LoVo (cell line): ENCODE measurements around the gene POU2AF3.

ENCODE experiments used
- DNase-seq: peaks from one replicate; pipeline ENCODE4 v3.0.0-alpha.2; 2016; ENCODE audit warnings: low spot score

The POU2AF3 gene

DNA sequence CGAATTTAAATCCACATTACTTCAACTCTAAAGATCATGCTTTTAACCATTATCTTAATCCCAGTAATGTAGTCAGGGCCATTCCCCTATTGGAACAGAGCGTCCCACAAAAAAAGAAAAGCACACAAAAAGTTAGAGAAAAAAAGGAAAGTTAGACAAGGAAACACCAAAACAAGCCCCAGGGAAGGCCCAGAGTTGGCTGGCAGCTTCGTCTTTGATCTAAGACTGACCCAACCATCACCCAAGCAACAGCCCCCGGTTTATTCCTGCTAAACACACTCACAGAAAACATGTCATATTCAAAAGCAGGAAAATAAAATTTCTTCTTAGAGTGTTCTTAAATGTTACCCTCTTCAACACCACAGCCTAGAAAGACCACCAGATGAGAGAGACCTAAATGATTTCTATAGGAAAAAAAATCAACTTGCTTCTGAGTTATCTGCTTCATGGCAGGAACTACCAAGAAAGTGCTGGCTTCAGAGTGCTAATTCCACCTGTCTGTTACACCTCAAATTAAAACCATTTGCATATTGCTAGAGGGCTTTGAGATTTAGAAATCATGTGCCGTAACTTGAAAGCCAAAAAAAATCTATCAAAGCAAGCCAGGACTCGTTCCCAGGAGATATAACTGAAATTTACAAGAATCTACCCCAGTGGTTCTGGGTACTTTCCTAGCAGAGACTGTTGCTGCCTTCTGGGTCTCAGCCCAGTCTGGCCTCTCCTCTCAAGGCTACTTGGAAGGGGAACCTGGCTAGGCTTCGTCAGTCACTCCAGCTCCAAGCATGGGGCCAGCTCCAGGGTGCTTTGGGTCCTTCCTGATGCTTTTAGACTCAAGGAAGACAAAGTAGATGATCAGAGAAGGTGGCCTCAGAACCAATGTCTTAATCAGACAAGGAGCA lies 31.2 kb downstream of the POU2AF3 start:
- no peak for DNase-seq

DNA sequence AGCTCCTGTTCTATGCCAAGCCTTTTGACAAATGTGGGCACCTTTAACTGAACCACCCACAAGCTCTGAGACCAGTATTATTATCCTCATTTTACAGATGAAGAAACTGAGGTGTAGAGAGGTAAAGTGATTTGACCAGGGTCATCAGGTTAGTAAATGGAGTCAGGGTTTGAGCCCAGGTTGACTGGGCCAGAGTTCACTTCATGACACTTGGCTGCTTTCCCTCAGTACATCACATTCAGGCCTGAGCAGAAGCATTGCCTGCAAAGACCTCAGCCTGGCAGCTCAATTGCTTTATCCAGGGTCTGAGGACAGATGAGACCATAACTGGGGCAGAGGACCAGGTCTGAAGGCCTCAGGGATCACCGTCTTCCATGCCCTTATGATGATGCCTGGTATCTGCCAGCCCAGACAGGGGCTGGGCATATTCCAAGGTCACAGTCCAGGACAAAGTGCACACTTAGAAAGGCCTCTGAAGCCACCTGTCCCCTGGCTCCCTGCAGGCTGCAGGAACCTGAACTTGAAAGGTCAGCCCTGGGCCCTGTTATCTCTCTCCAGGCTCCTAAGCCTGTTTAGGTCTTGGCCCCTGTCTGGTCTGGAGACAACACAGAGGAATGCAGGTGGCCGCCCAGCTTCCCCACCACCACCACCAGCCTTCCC lies 32.0 kb downstream of the POU2AF3 start:
- DNase-seq, result no peak

DNA sequence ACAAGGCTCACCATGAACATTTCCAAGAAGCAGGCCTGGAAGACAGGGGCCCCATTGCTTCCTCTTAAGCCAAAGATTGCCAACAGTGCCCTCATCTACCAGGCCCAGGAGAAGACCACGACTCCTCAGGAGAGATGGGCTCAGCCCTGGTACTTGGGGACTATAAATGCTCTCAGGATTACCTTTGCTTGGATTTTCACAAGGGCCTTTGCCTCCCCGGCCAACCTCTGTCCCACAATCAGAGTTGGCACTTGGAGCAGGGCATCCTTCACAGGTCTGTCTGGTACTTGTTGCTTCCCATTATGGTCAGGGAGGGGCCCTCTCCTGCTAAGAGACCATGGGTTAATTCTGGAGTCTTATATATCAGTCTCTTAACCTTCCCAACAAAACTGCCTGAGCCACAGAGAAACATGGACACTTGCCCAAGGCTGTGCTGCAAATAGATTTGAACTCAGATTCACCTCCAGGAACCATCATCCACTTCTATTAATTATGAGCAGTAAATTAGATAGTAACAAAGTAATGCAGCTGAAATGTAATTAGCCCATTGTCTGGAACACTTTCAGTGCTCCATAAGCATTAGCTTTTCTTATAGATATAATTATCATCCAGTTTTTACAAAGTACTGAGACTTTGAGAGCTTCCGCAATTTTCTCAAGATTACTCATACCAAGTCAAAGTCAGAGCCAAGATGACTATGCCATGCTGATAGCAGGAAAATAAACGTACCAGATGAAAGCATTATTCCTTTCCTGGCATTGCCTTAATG lies 33.5 kb downstream of the POU2AF3 start:
- DNase-seq, result no peak

DNA sequence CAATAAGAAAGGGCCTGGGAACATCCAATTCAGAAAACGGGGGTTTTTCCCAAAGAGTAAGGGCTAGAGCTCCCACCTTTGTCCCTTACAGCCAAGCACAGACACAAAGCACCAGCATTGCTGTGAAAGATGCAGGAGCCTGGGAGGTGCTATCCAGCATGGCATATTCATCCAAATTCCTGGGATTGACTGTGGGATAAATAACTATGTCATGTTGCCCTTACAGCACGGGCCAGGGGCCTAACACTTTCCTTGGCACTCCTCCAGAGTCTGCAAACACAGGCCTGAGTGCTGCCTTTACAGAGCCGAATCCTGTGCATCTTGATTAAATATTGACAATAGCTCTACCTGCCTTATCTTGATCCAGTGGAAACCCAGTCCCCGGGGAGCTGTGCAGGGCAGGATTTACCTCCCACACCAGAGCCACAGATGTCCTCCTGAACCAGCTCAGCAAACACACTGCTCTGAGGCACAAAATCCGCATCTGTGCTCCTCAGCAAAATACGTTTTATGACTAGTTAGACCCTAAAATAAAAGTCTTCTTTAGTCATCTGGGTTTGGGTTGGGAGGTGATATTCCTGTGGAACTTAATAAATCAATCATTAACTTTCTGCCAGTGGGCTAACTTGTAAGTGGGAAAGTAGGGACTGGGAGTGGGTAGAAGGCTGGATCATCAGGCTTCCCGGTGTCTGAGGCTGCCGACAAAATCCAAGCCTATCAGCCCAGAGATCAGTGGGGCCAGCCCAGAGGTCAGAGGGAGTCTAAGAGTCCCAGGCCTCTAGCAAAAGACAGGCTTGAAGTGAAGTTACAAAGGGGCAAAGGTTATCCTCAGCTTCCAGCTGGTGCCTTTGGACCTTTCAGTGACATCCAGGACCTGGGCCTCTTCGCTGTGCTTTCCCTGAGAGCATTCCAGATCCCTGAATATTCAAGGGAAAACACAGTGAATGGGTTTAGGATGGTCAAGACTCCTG lies 36.5 kb downstream of the POU2AF3 start:
- DNase-seq, result peak; percentile 50

DNA sequence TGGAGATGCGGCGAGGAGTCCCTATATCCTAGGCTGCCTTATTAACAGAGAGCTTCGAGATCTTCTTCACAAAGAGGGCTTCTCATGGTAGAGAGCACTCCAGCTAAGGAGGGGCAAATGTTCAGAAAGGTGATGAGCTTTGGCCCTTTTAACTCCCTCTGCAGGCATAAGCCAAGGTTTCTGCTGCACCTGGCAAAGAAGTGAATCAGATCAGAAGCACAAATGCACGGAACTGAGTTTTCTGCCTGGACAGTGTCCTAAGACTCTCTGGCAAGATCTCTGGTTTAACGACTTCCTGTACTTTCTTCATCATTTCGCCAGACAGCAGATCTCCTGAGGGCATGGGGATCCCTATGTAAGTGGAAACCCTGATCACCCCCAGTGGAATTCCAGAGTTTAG lies 37.2 kb downstream of the POU2AF3 start:
- DNase-seq, result no peak

DNA sequence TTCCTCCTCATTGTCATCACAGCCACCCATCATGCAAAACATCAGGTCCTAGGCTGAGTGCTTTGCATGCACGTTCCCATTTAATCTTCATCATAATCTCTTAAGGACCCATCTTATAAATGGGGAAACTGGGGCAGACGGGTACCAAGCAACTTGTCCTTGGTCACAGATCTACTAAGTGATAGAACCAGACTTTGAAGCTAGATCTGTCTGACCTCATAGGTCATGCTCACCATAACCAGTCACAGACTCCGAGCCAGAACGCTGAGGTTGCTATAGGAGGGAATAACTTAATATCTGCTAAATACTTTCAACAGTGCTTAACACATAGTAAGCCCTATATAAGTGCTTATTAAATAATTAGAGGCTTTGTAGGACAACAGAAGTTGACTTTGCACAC lies 37.7 kb downstream of the POU2AF3 start:
- no peak for DNase-seq

DNA sequence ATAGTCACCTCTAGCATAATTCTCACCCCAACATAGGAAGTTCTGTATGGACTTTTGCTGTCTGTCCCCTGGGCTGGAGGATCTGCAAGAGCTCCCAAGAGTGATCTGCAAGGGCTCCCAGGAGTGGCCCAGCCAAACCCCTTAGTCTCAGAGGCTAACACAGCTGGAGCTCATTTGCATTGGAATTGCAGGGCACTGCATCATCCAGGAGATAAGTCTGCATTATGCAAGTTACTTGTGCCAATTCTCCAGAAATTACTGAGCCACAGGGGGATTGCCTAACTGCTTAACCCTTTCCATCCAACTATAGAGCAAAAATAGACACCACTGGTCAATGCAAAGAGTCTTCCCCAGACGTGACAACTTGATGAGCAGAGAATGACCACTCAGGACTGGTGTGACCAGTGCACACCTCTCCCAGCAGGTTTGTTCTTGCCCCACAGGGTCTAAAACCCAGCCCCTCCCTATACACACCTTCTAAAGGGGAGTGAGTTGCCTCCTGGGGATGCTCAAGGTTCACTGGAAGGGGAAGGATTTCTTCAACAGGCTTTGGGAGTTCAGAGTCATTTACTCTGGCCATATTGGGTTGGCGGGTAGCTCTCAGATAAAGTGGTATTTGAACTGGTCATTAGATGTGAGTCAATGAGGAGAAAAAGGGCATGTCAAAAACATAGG lies 38.4 kb downstream of the POU2AF3 start:
- DNase-seq, result peak; percentile 28

DNA sequence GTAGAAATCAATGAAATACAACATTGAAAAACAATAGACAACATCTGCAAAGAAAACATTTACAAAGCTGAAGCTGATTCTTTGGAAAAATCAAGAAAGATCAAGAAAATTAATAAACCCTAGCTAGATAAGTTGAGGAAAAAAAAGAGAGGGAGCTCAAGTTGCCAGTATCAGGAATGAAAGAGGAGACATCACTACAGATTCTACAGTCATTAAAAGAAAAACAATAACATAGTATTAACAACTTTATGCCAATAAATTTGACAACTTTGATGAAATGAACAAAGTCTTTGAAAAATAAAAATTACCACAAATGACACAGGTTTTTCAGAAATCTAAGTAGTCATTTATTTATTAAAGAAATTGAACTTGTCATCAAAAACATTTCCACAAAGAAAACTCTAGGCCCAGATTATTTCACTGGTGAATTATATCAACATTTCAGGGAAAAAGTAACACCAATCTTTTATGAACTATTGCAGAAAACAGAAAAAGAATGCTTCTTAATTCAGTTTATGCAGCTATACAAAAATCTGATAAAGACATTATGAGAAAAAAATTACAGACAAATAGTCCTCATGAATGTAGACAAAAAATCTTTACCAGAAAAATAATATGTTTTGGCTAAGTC lies 41.5 kb downstream of the POU2AF3 start:
- no peak for DNase-seq

DNA sequence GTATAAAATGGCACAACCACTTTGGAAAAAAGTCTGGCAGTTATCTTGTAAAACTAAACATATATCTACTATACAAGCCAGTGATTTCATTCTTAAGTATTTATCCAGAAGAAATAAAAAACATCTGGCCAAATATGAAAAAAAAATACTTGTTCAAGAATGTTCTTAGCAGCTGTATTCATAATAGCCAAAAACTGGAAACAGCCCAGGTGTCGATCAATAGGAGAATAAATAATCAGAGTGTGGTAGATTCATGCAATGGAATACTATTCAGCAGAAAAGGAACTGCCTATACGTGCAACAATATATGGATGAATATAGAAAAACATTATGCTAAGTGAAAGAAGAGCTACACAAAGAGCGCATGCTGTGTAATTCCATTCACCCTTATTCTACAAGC lies 44.0 kb downstream of the POU2AF3 start:
- DNase-seq, result no peak

DNA sequence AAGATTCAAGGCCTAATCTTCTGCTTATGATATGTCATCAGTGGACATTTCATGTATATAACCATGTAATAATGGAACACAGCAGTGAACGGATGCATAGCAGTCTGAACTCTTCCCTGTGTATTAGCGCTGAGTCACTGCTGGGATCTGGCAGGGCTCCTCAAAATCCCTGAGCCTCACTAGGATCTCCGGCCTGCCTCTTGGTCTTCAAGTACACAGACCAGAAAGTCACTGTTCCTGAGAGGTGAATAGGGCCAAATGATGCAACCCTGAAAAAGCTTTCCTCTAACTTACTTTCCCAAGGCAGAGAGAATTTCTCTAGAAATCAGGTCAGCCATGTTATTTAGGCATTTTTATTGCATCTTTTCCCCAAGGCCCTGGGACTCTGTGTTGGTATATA lies 45.7 kb downstream of the POU2AF3 start:
- peak; percentile 3 for DNase-seq

DNA sequence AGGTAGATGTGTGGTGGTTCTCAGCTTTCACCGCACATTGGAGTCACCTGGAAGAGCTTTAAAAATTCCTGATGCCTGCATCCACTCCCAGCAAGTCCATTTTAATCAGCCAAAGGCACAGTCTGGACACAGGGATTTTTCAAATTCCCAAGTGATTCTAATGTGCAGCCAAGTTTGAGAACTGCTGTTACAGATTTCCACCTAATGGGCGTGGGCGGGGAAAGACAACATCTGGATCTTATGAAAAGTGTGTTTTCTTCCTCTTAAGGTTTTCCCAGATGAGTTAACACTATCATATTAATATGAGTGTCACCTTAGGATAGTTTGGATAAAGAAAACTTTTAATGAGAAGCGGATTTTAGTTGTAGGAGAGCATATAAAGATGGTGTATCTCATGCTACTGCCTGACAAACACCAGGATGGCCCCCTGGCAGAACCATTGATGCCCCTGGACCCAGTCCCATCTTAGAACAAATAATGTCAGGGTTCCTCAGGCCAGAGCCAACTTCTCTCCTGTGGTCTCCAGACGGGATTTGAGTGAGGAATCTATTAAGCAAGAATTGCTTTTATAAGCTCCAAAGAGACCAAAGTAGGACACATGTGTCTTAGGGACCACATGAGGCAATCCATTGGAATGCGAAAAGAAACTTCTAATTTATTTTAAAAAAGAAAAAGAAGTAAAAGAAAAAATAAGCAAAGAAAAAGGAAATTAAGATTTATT lies 48.8 kb downstream of the POU2AF3 start:
- DNase-seq, result no peak

DNA sequence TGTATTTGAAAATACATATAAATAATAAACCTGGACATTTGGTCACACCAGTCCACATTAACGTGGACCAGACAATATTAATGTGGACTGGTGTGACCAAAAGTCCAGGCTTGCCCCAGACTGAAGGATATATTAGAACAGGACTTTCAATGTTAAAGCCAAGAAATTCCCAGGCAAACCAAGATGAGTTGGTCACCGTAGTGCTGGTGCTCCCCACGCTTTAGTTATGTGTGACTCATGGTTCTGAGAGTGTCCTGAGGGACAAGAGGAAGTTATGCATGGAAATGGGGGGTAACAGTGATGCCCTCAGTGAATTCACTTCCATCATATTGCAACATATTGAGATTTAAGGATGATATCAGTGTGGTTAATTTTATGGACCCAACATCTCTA lies 49.4 kb downstream of the POU2AF3 start:
- DNase-seq, result no peak

DNA sequence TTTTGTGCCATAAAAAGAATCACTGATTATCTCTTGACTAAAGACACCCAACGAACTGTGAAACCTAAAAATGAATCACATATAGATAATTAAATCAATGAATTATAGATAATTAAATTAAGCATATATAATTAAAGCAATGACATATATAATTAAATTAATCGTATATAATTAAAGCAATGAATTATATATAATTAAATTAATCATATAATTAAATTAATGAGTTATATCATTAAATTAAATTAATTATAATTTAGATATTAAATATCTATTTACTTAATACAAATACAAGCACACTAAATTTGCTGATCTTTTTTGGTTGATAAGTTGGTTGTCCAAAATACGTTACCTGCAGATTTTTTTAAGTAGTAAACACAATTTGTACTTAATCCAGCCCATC lies 49.8 kb downstream of the POU2AF3 start:
- DNase-seq, result no peak

DNA sequence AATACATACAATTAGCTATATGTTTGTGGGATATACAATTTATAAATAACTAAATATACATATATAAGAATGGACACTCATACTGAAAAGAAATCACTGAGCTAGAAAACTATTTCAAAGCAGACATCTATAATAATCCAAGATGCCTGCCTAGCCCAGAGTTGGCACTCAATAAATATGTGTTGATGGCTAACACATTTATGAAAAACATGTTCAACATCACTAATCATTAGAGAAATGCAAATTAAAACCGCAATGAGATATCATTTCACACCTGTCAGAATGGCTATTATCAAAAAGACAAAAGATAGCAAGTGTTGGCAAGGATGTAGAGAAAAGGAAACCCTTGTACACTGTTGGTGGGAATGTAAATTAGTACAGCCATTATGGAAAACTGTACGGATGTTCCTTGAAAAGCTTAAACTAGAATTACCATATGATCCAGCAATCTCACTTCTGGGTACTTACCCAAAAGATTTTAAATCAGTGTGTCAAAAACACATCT lies 50.9 kb downstream of the POU2AF3 start:
- DNase-seq, result no peak

DNA sequence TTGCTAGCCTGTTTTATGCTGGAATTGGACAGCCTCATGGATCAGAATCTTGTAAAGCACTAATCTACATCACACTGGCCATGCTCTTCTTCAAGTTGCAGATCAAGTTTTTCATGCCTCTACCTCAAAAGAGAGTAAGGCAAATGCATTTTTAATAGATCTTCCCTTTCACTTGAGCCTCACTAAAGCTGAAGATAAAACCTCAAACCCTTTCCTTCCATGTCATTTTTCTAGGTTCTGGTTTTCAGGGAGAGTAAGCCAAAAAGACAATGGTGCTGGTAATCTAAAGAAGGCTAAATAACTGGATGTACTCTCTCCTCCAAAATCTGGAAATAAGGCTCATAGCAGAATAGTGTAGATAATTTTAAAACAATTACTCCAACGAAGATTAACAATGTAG lies 52.5 kb downstream of the POU2AF3 start:
- no peak for DNase-seq

DNA sequence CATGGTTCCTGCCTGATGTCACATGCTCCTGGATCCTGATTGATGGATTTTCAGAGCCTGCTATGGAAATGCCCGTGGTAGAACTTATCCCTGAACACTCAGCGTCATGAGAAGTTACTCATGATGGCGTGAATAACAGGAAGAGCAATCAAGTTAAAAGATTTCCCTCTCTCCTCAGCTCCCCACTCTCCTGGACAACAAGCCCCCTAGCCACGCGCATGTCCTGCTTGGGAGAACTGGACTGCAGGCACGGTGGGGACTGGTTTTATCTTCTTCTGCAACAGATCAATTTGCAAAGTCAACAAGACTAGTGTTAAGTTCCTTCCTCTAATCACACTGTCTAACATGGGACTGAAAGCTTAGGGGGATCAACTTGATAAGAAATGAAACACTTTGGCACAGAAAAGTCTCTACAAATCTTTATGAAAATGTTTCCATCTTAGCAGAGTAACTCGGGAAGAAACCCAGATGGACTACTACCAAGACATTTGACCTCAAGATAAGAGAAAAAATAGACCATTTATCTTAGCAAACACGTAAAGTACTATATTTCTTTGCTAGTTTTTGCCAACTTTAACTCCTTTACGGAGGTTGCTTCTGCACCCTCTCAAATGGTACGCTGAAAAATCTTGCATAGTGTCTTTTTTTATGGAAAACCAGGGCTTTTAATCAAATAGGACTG lies 53.2 kb downstream of the POU2AF3 start:
- no peak for DNase-seq

DNA sequence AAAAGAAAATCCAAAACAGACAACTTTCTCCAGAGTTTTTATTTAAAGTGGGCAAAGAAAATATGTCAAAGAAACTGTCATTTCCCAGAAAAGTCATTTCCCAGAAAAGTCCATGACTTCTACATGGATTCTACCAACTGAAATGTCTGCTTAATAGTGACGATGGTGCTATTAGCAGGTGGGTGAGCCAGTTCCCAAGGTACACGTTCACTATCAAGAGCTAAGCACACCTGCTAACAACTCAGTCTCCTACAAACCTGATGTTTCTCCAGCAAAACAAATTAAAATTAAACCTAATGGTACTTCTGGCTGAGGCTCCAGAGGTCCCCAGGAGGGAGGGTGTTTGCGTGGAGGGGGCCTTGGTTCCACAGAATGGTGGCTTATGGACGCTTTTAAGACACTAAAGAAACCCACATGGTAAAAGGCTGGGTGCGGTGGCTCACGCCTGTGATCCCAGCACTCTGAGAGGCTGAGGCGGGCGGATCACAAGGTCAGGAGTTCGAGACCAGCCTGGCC lies 53.9 kb downstream of the POU2AF3 start:
- DNase-seq, result no peak

DNA sequence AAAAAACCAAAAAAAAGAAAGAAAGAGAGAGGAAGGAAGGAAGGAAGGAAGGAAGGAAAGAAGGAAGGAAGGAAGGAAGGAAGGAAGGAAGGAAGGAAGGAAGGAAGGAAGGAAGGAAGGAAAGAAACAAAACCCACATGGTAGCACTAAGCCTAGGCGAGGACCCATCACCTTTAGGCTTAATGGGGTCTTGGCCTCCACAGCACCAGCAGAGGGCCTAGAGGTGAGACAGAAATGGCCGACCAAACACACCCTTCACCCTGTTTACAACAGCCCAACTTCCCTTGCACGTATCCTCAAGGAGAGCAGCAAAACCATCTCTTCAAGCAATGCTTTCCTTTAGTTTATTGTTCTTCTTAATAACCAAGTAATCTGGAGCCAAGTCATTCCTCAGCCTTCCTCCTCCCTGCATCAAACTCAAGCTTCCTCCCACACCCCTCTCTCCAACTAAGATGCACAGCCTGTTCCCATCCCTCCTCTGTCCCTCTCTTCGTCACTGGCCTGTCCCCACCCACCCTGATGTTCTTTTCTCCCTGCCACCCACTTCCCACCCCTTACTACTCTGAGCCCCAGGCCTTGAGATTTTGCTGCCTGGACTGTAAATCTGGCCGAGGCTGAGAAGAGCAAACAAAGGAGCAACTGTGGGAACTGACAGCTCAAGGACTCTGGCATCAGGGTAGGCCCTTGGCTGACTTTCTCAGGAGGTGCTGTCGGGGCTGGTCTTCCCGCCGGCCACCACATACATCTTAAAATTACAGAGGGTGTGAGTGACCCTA lies 54.8 kb downstream of the POU2AF3 start:
- DNase-seq, result no peak
